IPS-NIHi7 (cell line): ENCODE data around the gene BLVRB.
"Not testable (repeated sequence)": the region's sequence is repeated elsewhere in the genome, so short reads cannot be mapped to it uniquely, and the experiment has no call there.

Source experiments
- DNase-seq: peaks from one replicate; pipeline ENCODE4 v3.0.0; 2012; ENCODE audit warnings: mixed read lengths; ENCODE audit errors: extremely low spot score

The BLVRB gene

DNA sequence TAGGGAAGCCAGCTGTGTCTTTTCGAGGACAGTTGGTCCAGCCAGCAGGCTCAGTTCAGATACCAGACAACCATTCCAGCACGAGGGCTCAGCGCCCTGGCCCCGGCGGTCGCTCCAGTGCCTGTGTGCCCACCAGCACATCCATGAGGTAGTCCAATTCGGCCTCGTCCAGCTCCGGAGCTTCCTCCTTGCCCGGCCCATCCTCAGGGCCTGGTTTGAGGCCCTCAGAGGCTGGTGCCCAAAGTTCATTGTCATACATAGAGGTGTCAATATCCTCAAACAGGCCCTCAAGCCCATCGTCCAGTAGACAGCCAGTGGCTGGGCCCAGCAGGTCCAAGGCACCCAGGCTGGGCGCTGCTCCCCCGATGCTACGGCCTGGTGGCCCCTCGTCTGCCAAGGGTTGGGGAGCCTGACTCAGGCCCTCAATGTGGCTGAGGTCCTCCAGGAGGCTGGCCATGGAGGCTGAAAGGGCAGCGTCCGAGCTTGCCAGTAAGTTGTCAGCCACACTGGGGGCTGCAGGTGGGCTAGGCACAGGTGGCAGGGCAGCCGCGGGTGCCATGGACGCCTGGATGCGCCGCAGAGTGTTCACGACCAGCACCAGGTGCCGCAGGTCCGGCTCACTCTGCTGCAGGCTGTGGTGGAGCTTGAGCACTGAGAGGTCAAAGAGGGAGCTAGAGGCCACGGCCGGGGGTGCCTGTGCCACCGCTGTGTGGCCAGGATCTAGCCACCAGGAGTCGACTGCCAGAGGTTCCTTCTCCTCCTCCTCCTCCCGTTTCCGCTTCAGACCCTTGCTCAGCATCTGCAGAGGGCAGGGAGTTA lies 42.6 kb downstream of the BLVRB start:
- no peak for DNase-seq

DNA sequence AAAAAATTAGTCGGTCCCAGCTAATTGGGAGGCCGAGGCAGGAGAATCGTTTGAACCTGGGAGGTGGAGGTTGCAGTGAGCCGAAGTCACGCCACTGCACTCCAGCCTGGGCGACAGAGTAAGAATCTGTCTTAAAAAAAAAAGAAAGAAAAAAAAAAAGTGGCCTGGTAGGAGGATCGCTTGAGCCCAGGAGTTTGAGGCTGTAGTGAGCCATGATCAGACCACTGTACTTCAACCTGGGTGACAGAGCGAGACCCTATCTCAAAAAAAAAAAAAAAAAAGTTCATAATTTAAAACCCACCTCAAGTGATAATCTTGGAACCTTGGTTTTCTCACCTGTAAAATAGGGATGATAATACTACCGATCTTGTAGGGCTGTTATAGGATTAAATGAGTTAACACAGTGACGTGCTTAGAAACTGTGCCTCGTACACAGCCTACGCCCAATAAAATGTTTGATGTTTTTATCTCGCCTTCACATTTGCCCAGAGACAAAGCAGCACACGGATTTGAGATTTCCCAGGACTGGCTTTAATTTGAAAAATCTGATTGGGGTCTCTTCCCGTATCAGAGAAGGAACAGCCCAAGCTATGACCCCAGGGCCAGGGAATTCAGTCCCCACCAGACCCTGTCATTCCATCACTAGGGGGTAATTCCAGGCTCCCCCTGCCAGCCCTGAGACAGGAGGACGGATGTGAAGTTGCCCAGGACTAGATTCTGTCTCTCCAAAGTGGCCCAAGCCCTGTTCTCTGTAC lies 43.4 kb downstream of the BLVRB start:
- DNase-seq, result no peak

DNA sequence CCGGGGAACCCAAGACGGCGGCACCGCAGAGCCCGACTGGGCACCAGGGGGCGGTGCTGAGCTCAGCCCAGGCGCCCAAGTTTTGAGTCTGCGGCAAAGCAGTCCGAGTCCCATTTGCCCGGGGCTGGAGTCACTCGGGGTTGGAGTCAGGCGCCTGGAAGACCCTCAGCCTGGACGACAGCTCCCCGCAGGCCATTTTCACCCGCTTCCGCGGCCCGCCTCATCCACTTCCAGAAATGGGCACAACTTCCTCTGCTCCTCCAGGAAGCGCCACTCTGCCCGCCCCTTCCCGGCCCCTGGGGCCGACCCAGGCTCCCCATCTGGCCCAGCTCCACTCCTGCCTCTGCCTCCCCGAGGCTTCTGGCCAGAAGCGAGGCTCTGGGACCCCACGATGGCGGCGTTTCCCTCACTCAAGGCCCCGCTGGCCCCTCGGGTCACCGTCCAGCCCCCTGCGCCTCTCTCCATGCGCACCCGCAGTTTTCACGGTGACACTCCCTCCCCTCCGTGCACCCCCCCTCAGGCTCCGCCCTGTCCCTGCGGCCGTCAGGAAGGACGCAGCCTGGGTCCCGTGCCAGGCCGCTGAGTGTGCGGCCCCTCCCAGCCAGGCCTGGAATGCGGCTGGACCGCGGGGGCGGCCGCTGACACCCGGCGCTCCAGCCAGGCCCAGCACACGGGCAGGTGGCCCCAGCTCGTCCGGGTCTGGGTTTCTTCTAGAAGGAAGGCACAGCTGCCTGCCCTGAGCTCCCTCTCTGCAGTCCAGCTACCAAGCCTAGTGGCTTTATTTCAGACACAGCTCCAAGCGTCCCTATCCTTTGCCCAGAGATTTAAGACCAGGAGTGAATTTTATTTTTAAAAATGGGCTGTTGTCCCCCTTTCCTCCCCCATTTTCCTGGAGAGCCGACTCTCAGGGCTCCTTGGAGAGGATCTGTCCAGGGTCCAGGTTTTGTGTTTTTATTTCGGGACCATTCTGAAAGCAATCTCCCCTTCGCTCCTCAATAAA lies 44.5 kb downstream of the BLVRB start:
- peak; percentile 88 for DNase-seq

DNA sequence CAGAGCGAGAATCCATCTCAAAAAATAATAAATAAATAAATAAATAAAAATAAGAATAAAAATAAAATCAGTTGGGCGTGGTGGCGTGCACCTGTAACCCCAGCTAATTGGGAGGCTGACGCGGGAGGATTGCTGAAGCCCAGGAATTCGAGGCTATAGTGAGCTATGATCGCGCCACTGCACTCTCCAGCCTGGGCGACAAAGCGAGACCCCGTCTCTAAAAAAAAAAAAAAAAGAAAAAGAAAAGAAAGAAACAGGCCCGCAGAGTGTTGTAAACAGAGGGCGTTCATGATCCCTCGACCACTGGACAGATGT lies 45.1 kb downstream of the BLVRB start:
- no peak for DNase-seq

DNA sequence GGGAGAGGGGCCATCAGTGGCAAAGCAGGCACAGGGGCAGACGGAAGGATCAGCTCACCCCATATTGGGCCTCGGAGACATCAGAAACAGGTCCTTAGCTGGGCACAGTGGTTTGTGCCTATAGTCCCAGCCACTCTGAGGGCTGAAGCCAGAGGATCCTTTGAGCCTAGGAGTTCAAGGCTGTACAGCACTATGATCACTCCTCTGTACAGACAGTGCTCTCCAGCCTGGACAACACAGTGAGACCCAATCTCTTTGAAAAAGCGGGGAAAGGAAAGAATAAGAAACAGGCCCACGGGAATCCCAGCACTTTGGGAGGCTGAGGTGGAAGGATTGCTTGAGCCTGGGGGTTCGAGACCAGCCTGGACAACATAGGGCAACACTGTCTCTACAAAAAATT lies 45.8 kb downstream of the BLVRB start:
- no peak for DNase-seq

DNA sequence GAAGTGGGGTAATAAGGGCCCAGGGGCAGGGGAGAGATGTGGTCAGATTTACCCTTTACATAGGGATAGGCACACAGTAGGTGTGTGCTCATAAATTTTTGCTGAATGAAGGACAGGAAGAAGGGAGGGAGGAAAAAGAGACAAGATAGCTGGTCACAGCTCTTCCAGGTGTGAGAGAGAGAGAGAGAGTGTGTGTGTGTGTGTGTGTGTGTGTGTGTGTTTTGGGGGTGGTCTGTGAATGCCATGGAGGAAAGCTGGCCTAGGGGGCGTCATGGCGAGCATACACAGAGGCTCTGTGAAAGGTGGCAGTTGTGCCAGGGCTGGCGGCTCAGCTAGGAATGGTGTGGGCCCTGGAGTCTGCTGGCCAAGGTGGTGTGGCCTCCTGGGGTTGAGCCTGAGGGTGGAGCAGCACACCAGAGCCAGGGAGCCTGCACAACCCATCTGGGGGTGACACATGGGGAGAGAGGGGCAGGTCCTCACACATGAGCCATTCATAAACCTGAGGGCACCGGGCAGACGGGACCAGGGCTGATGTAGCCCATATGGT lies 46.4 kb downstream of the BLVRB start:
- DNase-seq, result no peak

DNA sequence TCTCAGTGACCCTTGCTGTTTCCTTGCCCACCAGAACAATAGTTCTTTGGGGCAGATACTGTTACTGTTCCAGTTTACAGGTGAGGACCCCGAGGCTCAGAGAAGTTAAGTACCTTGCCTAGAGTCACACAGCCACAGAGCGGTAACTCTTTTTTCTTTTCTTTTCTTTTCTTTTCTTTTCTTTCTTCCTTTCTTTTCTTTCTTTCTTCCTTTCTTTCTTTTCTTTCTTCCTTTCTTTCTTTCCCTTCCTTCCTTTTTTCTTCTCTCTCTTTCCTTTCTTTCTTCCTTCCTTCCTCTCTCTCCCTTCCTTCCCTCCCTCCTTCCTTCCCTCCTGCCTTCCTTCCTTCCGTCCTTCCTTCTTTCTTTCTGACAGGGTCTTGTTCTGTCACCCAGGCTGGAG lies 47.5 kb downstream of the BLVRB start:
- no peak for DNase-seq

DNA sequence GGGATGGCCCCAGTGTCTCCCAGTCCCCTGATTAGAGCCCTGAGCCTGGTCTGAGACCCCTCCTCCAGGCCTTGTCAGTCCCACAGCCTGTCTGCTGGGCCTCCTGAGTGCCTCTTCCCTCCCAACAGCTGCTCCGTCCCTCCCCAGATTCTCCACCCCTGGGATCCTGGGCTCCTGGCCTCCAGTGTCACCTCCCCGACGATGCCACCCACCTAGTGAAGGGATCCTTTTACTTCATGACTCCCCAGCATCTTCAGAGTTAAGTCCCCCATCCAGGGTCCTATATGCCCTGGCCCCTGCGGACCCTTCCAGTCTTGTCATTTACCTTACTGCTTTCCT lies 47.9 kb downstream of the BLVRB start:
- DNase-seq, result no peak

DNA sequence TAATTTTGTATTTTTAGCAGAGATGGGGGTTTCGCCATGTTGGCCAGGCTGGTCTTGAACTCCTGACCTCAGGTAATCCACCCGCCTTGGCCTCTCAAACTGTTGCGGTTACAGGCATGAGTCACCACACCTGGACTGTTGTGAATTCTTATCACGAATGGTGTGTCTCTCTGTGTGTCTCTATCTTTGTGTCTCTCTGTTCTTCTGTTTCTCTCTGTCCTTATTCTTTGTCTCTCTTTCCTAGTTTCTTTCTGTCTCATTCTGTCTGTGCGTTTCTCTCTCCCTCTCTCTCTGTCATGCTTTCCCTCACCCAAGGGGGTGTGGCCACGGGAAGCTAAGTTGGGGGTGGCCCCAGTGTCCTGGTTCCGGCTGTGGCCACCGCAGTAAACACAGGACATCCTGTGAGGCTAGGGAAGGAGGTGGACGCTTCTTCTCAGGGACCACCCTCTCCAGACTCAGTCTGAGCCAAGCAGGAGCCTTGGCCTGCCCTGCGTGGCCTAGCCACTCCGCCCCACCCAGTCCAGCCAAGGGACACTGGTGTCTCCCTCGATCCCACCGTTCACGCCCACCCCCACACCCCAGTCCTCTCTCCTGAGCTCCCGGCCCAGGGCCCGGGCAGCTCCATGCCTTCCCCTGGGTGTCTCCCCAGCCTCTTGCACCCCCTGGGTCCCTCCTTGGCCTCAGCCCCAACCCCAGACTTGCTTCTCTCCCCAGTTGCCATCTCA lies 48.5 kb downstream of the BLVRB start:
- no peak for DNase-seq

DNA sequence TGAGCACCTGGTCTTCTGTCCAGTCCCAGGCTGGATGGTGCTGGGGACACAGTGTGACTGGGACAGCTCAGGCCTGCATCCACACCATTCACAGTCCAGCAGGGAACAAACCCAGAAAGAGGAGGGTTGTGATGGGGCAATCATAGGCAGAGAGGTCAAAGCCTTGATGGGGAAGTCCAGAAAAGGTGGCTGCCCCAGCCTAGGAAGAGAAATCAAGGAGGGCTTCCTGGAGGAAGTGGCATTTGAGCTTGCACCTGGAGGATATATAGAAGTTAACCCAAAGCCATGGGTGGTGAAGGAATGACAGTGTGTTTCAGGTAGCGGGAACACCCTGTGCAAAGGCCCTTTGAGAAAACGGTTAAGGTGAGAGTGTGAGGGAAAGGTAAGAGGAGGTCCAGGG lies 49.8 kb downstream of the BLVRB start:
- no peak for DNase-seq

DNA sequence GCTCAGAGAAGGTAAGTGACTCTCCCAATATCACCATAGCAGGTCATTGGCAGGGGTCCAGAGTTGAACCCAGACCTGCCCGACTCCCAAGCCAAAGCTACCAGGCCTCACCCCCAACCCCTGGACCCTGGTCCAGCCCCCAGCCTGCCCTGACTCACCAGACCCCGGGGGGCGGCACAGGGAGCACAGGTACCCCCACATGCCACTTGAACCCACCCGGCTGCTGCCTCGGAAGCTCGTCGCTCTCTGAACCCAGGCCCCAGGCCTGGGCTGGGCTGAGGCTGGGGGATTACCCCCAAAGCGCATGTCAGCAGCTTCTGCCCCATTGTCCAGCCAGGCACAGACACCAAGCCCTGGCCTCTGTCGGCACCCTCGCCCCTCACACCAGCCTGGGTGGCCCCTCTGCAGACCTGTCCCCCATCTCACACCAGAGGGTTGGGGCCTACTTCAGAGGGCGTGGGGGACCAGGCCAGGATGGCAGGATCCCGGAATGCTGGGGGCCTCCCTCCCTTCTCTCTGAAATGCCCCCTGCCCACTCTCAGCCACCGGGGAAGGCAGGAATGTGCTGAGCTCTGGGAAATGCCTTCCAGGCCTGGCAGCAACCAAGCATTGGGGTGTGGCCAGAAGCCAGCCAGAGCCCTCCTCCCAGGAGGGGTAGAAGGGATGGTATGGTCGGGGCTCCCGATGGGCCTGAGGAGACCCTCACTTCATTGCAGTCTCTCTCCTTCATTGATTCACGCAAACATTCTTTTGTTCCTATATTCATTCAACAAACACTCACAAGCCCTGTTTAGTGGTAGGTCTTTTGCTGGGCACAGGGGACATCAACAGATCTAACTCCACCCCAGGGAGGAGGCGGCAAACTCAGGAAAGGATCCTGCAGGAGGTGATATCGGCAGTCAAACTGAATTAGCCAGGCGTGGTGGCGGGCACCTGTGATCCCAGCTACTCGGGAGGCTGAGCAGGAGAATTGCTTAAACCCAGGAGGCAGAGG lies 50.7 kb downstream of the BLVRB start:
- no peak for DNase-seq

DNA sequence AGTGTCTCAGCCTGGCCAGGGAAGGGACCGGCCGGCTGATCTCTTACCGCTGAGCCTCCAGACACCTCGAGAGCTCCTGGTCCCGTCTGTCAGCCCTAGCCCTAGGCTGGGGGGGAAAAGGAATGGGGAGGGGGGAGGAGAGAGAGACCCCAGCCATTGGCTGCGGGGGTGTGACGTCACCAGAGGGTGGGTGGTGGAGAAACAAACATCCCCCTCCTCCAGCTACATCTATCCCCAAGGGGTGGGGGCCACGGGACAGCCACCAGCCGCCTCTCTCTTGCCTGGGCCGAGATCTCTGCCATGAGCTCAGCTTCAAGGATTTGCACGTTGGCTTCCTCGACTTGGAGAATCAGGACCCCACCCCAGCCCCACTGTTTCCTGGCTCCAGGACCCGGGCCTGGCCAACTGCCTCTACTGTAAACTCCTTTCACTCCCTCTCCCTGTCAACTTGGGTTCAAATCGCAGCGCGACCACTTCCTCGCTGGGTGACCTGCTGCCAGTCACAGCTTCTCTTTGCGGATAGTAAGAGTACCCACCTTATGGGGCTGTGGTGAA lies 52.2 kb downstream of the BLVRB start, which contains the start of gene PRX:
TSS of gene PRX (minus strand) at position 88 of the 555 bp plus-strand sequence. CDS start 5,446 bp downstream, outside the sequence.
- DNase-seq, result peak; percentile 87

DNA sequence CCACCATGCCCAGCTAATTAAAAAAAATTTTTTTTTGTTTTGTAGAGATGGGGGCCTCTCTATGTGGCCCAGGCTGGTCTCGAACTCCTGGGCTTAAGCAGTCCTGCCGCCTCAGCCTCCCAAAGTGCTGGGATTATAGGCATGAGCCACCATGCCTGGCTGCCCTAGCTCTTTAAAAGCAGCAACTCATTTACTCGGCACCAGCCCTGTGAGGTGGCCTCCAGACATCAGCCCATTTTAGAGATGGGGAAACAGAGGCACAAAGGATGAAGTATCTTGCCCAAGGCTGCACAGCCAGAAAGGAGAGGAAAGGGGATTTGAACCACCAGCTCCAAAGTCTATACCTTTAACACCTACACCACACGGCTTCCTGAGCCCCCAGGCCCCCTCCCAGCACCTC lies 52.7 kb downstream of the BLVRB start:
- DNase-seq, result no peak

DNA sequence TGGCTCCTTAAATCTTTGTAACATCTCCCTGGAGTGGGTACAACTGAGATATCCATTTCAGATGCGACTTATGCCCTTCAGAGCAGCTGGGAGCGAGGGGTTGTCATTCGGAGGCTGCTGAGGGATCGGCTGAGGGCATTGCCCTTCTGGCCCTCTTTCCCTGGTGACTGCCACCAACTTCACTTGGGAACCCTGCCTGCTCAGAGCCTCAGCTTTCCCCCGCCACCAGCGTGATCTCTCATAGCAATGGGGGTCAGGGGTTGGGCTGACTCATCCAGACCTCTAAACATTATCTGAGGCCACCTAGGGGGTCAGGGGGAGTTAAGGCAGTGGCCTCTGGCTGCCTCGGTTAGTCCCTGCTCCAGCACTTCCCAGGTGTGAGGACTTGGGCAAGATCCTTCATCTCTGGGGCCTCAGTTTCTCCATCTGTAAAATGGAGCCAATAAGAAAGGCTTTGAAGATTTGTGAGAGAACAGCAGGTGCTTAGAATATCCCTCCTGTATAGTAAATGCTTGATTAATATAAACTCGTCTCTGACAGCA lies 53.5 kb downstream of the BLVRB start:
- DNase-seq, result no peak

DNA sequence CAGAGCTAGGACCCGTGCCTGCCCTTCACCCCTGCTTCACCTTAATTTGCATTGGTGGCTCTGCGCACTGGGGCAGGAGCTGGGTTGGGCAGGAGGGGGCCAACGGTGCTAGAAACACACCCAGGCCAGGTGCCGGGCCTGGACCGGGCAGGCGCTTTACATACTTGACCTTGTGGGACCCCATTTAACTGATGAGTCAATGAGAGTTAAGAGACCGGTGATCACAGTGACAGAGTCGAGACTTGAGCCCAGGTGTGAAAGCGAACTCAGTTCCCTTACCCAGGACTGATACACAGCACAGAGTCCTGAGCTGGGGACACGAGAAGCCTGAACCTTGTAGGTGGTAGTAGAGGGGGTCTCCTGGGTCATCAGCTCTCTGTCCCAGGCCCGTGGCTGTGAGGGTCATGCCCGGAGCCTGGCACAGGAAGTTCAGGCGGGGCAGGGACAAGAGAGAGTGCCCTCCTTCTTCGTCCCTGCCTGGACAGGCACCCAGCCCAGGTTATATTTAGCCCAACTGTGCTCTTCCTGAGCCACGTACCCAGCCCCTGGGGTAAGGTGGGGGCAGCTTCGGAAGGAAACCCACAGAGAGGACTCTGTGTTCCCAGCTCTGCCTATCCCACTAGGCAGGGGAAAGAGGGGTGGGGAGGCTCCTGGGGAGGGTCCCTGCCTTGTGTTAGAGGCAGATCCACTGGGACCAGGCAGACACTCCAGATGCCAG lies 54.3 kb downstream of the BLVRB start:
- no peak for DNase-seq

DNA sequence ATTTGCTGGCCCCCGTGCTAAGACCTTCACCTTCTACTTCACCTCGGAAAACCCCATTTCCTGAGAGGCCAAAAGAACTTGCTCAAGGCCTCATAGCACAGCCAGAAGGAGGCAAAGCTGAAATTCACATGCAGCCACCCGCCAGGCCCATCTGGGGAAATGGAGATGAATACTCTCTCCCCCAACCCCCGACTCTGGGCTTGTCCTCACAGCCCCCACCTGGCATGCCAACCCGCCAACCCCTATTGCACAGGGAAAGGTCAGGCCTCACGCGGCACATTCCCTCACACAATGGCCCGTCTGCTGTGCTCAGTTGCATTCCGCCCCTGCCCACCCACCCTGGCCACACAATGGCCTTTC lies 55.5 kb downstream of the BLVRB start:
- DNase-seq, result no peak

DNA sequence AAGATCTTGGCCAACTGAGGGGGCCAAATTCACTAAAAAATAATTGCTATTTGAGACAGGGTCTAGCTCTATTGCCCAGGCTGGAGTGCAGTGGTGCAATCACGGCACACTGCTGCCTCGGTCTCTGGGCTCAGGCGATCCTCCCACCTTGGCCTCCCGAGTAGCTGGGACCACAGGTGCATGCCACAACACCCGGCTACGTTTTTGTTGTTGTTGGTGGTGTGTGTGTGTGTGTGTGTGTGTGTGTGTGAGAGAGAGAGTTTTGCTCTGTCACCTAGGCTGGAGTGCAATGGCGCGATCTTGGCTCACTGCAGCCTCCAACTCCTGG lies 57.0 kb downstream of the BLVRB start:
- DNase-seq, result not testable (repeated sequence)

DNA sequence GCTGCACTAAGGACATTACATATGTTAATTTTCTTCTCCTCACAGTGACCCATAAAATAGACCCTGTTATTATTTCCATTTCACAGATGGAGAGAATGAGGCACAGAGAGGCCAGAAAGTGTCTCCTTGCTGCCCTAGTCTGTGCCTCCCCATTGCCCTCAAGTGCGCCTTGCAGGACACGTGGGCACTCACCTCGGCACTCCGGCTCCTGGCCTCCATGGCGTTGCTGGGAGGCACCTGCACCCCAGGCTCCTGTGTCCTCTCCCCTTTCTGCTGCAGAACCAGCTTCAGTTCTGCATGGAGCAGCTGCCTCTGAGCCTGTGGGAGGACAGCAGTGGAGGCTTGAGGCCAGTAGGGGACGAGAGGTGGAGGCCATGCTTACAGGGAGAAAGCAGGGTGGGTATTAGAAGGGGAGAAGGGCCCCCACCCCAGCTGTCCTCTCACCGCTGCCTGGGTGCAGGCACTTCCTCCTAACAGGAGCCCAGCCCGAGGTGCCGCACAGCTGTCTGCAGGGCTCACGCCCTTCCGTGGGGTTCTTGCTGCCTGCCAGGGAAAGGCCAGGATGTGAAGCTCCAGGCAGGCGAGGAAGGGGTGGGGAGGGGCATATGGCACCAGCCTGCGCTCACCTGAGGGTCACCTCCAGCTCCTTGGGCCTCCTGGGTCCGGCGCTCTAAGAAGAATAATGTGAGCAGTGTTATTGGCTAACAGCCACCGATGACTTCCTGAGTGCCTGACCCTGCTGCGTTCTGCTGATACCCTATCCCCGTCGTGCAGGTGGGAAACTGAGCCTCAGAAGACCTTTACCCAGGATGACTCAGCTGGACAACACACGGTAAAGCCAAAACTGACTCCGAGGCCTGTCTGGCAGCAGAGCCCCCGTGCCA lies 57.6 kb downstream of the BLVRB start:
- DNase-seq, result peak; percentile 6
